Measurements from ENCODE around the gene LRRC32.

LRRC32 gene

GRCh38 chr11:76685237-76685636 is 14.7 kb upstream of the LRRC32 start:
- H3K4me3 ChIP-seq (IDR thresholded peaks at IDR 0.05; ENCODE audit: insufficient read depth, low read depth, low read length), result no peak overlapping the region
- H3K9ac ChIP-seq, result no peak overlapping the region
- no peak overlapping the region for H3K27ac ChIP-seq
- TF ChIP-seq CTCF (conservative IDR thresholded peaks at IDR 0.05; ENCODE audit: low read depth, low read length), result no peak
- H2AFZ ChIP-seq (ENCODE audit: low read depth), result no peak overlapping the region
- no peaks in the 10 kb centered on the region for H4K20me1 ChIP-seq (ENCODE audit: insufficient read depth)
- H3K4me2 ChIP-seq, result no peak overlapping the region
- H3K27me3 ChIP-seq (ENCODE audit: insufficient read depth, low read depth), result no peaks in the 10 kb centered on the region
- H3K79me2 ChIP-seq (ENCODE audit: insufficient read depth, low read depth), result no peaks in the 10 kb centered on the region
- H3K36me3 ChIP-seq (ENCODE audit: insufficient read depth), result no peaks in the 10 kb centered on the region
- no peaks in the 10 kb centered on the region for H3K4me1 ChIP-seq (ENCODE audit: low read depth, poor library complexity, severe bottlenecking)

GRCh38 chr11:76684516-76684915 is 14.0 kb upstream of the LRRC32 start:
- Histone ChIP-seq H2AFZ (ENCODE audit: low read depth) (no peak overlapping the region), H3K4me1 (ENCODE audit: low read depth, poor library complexity, severe bottlenecking) (no peaks in the 10 kb centered on the region), H3K79me2 (ENCODE audit: insufficient read depth, low read depth) (no peaks in the 10 kb centered on the region), H3K4me2 (no peak overlapping the region), H3K9ac (no peak overlapping the region), H3K27me3 (ENCODE audit: insufficient read depth, low read depth) (no peaks in the 10 kb centered on the region), H3K4me3 (IDR thresholded peaks at IDR 0.05; ENCODE audit: insufficient read depth, low read depth, low read length) (no peak overlapping the region), H4K20me1 (ENCODE audit: insufficient read depth) (no peaks in the 10 kb centered on the region), H3K27ac (no peak overlapping the region), H3K36me3 (ENCODE audit: insufficient read depth) (no peaks in the 10 kb centered on the region)
- TF ChIP-seq CTCF (conservative IDR thresholded peaks at IDR 0.05; ENCODE audit: low read depth, low read length), result no peak

- no peaks in the 10 kb centered on the region for H3K36me3 ChIP-seq (ENCODE audit: insufficient read depth)
- no peaks in the 10 kb centered on the region for H3K79me2 ChIP-seq (ENCODE audit: insufficient read depth, low read depth)
- no peaks in the 10 kb centered on the region for H4K20me1 ChIP-seq (ENCODE audit: insufficient read depth)
- no peak overlapping the region for H2AFZ ChIP-seq (ENCODE audit: low read depth)
- no peaks in the 10 kb centered on the region for H3K4me1 ChIP-seq (ENCODE audit: low read depth, poor library complexity, severe bottlenecking)
- TF ChIP-seq CTCF (conservative IDR thresholded peaks at IDR 0.05; ENCODE audit: low read depth, low read length), result no peak
- no peaks in the 10 kb centered on the region for H3K27me3 ChIP-seq (ENCODE audit: insufficient read depth, low read depth)
- no peak overlapping the region for H3K27ac ChIP-seq
- H3K4me2 ChIP-seq, result no peak overlapping the region
- no peak overlapping the region for H3K9ac ChIP-seq
- H3K4me3 ChIP-seq (IDR thresholded peaks at IDR 0.05; ENCODE audit: insufficient read depth, low read depth, low read length), result no peak overlapping the region
Observed at GRCh38 chr11:76683161-76684095, 12.9 kb upstream of the LRRC32 start.

GRCh38 chr11:76682684-76683083 is 12.1 kb upstream of the LRRC32 start:
- Histone ChIP-seq H4K20me1 (ENCODE audit: insufficient read depth) (no peaks in the 10 kb centered on the region), H3K79me2 (ENCODE audit: insufficient read depth, low read depth) (no peaks in the 10 kb centered on the region), H3K27ac (no peak overlapping the region), H3K4me3 (IDR thresholded peaks at IDR 0.05; ENCODE audit: insufficient read depth, low read depth, low read length) (no peak overlapping the region), H3K27me3 (ENCODE audit: insufficient read depth, low read depth) (no peaks in the 10 kb centered on the region), H3K9ac (no peak overlapping the region), H3K4me2 (no peak overlapping the region), H3K36me3 (ENCODE audit: insufficient read depth) (no peaks in the 10 kb centered on the region), H2AFZ (ENCODE audit: low read depth) (no peak overlapping the region), H3K4me1 (ENCODE audit: low read depth, poor library complexity, severe bottlenecking) (no peaks in the 10 kb centered on the region)
- TF ChIP-seq CTCF (conservative IDR thresholded peaks at IDR 0.05; ENCODE audit: low read depth, low read length), result no peak

Measured in KMS-11 (cell line).